Stimulated activated CD8-positive, alpha-beta memory T cell treated with anti-CD3 and anti-CD28 coated beads, Interleukin-7, amount 100 ng/mL, for 4 hours (primary cell): ENCODE data around the gene PPM1B.
"Not testable (repeated sequence)": the region's sequence is repeated elsewhere in the genome, so short reads cannot be mapped to it uniquely, and the experiment has no call there.

Experiments used
- DNase-seq, 2 donors: peaks; one replicate each; pipeline ENCODE4 v3.0.0-alpha.2; 2020; ENCODE audit warnings: low read depth in 2 of 2

Gene PPM1B

DNA sequence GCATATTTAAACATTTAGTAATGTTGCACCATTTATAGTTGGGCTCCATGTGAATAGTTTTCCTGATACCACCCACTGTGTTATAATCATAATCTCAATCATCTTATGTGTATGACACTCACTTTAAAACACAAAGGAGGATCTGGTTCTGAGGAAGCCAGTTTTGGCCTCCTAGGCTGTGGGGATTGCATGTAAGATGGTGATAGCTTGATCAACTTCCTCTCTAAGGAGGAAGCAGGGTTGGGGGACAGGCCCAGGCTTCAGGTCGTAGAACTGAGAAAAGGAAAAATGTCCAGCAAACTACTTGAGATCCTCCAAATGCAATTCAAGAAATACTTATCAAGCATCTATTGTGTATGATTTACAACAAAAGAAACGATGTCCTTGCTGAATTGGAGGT lies 4.9 kb upstream of the PPM1B start:
- DNase-seq: no peak

- no peak for DNase-seq
Measured at GRCh38 chr2:44164617-44165016, 4.1 kb upstream of the PPM1B start.

- no peak for DNase-seq
Measured at GRCh38 chr2:44166096-44166495, 2.6 kb upstream of the PPM1B start.

- DNase-seq: no peak
Measured at GRCh38 chr2:44167311-44167907, 1.3 kb upstream of the PPM1B start.

DNA sequence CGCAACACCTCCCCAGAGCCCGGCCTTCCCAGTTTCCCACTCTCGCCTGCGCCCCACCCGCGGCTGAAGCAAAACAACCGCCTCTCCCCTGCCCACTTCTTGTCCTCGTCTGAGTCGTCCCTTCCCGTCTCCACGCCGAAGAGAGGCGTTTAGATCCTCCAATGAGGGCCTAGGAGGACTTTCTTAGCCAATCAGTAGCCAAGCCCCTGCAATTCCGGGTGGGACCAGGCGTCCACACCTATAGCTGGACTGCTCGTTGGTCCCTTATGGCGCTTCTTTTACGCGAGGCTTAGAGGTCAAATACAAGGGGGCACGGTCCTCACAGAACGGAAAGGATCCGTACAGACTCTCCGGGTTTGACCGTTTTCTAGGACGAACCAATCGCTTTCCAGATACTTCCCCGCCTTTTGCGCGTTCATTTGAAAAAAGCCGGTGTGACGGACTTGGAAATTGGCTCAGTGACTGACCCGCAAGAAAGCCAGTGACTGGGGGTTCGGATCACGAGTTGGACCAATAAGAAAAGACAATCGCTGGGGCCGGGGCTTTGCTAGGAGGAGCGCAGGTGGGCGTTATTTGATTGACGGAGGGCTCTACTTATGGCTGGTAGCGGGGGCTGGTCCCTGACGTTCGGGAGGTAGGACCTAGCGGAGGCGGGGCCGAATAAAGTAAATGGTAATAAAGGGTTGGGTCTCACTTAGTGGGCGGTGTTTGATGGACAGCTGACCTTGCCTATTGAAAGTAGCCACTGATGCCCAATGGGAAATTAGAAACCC lies 581 bp upstream of the PPM1B start:
- DNase-seq: peak; percentile 96 to 98

DNA sequence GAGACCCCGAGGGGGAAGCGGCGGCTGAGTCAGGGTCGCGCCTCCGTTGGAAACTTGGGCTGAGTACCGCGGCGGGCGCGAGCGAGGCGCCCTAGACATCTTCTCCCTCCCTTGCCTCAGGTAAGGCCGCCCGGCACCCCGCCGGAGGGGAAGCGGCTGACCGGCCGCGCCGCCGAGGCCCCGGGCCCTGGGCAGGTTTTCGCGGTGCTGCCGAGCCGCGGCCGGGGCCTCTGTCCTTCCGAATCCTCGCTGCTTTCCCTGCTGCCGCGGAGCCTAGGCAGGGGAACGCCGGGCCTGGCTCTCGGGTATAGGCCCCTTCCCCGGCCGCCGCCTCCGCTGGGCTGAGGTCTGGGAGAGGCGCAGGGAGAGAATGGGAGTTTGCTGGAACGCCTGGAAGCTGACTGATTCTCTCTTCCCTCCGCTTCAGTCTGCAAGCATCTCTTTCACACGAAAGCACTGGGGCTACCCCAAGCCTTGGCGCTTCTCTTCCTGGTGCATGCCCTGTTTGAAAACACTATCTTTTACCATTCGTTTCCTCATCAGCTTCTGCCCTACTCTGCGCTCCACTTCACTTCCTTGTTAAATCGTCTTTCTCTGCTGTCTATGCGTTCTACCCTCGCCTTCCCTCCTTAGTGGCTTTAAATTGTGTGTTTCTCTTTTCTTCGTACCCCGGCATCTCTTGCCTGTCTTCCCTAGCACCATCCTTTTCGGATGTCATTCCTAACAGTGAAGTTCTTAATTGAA lies 652 bp downstream of the PPM1B start:
- peak in 1 of 2 donors; percentile 26 for DNase-seq

DNA sequence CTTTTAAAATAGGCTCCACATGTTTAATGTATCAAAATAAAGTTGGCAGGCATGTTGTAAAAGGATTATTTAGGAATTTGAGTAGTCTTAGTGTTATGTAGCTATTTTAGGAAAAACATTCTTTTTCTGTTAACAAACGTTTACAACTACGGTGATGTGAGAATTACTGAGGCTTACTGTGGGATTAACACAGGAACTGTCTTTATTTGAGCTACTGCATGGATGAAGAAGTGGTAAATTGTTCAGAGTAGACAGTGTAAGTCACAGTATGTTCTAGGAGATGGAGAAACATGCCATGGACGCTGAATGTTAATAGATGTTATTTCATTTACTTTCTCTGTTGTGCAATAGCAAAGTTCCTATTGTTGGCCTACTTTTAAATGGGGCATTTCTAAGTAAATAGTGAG lies 1.6 kb downstream of the PPM1B start:
- no peak for DNase-seq

DNA sequence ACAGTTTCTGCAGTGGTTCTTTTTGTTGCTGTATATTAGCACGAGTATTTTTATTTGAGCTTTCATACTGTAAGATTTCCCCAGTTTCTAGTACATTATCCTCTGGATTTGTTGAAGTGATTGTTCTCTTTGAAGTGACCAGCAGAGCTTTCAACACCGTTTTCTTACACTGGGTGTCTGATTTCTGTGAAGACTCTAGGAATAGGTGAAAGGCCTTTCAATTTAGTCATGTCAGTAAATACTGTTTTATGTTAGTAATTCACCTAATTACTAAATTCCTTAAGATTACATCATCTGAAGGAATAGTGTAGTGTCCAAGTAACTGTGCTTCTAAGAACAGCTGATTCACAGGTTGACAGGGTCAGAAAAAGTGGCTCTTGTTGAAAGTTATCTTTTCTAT lies 2.3 kb downstream of the PPM1B start:
- DNase-seq: no peak

- DNase-seq: not testable (repeated sequence)
Measured at GRCh38 chr2:44171442-44171841, 2.8 kb downstream of the PPM1B start.

DNA sequence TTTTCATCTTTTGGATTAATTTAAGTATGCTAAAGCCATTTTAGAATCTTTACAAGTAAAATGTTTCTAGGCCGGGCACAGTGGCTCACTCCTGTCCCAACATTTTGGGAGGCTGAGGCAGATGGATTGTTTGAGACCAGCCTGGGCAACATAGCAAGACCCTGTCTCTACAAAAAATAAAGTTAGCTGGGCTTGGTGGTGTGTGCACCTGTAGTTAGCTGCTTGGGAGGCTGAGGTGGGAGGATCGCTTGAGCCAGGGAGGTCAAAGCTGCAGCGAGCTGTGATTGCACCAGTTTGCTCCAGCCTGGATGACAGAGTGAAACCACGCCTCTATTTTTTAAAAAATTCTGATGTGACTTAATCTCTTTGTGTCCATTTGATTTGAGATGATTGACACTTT lies 3.9 kb downstream of the PPM1B start:
- no peak for DNase-seq

- DNase-seq: no peak
Measured at GRCh38 chr2:44178950-44179349, 10.3 kb downstream of the PPM1B start.

DNA sequence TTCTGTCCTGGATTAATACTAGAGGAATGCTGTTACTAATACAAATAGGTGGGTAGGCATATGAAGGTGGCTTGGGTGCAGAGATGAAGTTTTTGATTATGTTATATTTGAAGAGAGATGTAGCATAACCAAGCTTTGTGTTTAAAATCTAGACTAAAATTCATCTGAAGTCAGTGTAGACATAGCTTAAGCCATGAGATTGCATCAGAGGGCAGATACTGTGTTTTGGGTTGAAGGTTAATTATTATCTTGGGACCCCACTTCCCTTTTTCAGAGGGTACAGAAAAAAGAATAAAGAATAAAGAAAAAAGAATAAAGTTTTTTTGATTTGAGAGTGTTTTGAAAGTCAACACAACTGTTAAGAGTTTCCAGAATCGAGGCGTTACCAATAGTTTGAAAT lies 13.0 kb downstream of the PPM1B start:
- DNase-seq: no peak

GRCh38 chr2:44184106-44184505 lies 15.4 kb downstream of the PPM1B start:
- DNase-seq: no peak

DNA sequence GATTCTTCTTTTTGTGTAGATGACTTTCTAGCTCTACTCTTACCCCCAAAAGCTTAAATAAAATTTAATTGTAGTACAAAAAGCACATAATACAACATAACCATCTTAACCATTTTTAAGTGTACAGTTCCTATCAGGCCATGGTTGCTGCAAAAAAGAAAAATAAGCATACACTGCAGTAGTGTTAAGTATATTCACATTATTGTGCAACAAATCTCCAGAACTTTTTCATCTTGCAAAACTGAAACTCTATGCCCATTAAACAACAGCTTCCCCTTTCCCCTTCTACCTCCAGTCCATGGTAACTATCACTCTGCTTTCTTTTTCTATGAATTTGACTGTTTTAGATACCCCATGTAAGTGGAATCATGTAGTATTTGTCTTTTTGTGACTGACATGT lies 18.1 kb downstream of the PPM1B start:
- DNase-seq: no peak

DNA sequence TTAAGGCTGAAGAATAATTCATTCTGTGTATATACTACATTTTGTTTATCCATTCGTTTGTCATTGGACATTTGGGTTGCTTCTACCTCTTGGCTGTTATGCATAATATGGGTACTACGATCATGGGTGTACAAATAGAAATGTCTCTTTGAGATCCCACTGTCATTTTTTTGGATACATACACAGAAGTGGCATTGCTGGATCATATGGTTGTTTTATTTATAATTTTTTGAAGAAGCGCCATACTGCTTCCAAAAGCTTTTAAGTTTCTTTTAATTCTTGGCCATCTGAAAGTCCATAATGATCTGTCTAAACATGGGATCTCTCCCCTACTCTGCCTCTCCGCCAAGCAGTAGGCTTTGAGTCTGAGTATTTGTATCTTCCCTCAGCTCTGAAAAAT lies 18.6 kb downstream of the PPM1B start:
- DNase-seq: no peak

- no peak for DNase-seq
Measured at GRCh38 chr2:44188696-44189095, 20.0 kb downstream of the PPM1B start.

DNA sequence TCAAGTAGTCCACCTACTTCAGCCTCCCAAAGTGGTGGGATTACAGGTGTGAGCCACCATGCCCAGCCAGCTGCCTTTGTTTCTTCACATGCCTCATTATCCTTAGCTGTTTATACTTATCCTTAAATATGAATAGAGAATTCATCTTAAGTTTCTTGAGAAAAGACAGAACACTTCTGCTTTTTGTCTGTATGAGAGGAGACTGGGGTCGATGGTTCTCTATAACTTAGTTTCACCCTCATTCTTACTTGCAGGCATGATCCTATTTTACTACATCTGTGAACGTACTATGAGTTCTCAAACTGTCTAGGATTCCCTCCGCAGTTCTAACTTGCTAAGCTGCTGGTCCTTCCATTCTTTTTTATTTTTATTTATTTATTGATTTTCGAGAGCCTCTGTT lies 20.4 kb downstream of the PPM1B start:
- no peak for DNase-seq

DNA sequence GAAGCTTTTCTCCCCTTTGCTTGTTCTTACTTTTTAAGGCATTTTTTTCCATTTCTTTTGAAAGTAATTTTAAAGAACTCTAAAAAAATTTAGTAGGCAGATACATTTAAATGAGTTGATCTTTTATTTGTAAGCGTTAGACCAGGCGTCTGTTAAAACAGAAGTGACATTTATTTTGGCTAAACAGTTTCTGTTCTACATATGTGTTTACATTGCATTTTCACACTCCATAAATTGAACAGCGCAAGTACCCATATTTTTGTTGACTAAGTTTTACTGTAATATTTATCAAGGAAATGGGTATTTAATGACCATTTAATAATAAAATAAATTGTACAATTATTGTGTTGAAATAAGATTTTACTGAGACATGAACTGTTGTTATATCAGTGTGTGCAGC lies 21.9 kb downstream of the PPM1B start:
- DNase-seq: no peak

GRCh38 chr2:44191739-44192138 lies 23.1 kb downstream of the PPM1B start:
- no peak for DNase-seq

GRCh38 chr2:44192646-44193045 lies 24.0 kb downstream of the PPM1B start:
- no peak for DNase-seq

DNA sequence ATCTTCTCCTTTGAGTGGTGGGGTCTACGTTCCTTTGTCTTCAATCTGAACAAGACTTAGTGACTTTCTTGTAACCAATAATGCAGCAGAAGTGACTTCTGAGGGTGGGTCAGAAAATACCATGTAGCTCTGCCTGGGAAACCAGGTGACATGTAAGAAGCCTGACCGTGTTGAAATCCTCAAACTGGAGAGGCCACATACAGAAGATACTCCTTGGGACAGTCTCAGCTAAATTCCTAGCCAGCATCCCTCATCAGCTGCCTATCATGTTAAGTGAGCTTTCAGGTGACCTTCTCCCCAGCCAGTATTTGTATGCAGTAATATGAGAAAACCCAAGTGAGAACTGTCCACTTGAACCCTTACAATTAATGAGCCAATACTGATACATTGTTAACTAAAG lies 27.0 kb downstream of the PPM1B start:
- DNase-seq: no peak

DNA sequence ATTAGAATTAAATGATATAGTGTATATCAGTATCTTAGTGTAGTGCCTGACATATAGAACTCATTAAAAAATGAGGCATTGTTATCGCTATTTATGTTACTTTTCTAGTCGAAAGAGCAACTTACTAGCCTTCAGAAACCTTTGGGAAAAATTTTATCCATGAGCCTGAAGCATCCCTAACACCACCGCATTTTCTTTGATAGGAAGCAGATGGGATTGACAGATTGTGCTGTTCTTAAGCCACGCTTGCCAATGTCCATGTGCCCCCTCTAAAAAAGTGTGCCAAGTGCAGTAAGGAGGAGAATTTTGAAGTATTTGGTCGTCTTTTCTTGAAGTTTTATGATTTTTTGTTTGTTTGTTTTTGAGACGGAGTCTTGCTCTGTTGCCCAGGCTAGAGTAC lies 29.1 kb downstream of the PPM1B start:
- no peak for DNase-seq

DNA sequence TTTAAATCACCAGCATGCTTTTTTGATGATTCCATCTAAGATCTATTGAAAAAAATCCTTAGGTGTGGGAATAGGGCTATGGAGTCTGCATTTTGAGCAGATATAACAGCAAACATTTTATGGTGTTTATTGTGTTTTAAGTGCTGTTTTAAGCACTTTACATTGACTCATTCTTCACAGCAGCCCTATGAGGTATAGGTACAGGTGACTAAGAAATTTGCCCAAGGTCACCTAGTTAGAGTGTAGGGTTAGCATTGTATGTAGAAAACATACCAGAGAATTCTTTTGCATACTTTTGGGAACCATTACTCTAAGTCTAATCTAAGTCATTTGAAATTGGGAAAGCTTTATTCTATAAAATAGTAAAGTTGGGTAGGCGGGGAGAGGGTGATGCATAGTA lies 31.3 kb downstream of the PPM1B start:
- DNase-seq: no peak
